Right lobe of liver (tissue), 4 donors: Measurements from ENCODE around the gene KMT2E.

Source experiments
- POLR2A ChIP-seq: fragments of 450-650 bp; IDR thresholded peaks from one replicate; pipeline ENCODE4 v1.6.1; 2017; ENCODE audit warnings: antibody characterized with exemption, mild to moderate bottlenecking
- TF ChIP-seq, protein P1 (sequence below), 4 donors: fragments of 200-600 bp in 3 of 4; fragments of 450-650 bp in 1 of 4; IDR thresholded peaks; one replicate each; pipeline versions ENCODE4 v1.5.1 to v1.8.0; 2016 to 2022; ENCODE audit warnings: antibody characterized with exemption in 4 of 4, mild to moderate bottlenecking in 2 of 4
- donor health status: DM: no; HTN: no; CAD: no.
- donor health status: DM: no; HTN: no; CAD: no.
- donor health status: DM: no; HTN: yes; CAD: no.

DNA sequence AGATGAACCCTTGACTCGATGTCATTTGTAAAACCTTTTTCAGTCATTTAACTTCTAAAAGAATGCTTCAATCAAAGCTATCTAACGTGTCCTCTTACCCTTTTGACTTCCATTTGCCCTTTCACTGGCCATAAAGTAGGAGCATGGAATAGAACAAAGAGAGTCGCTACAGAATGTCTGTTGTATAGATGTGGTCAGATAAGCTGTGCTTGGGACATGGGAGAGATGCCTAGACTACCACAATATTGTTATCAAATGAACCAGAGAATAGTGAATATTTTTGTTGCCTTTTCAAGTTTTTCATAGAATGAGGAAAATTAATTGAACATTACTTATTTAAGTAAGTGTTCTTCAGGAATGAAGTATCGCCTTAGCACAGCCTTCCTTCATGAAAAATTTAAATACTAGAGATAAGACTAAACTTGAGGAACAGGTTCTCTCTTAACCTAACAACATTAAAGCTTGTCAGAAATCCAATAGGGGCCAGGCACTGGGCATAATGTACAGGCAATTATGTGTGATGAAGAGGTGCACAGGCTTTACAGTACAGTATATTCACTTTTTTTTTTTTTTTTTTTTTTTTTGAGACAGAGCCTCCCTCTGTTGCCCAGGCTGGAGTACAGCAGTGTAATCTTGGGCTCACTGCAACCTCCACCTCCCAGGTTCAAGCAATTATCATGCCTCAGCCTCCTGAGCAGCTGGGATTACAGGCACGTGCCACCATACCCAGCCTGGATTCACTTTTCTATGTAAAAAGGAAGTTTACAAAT, 7.5 kb upstream of the KMT2E start:
- TF ChIP-seq, protein P1, sequence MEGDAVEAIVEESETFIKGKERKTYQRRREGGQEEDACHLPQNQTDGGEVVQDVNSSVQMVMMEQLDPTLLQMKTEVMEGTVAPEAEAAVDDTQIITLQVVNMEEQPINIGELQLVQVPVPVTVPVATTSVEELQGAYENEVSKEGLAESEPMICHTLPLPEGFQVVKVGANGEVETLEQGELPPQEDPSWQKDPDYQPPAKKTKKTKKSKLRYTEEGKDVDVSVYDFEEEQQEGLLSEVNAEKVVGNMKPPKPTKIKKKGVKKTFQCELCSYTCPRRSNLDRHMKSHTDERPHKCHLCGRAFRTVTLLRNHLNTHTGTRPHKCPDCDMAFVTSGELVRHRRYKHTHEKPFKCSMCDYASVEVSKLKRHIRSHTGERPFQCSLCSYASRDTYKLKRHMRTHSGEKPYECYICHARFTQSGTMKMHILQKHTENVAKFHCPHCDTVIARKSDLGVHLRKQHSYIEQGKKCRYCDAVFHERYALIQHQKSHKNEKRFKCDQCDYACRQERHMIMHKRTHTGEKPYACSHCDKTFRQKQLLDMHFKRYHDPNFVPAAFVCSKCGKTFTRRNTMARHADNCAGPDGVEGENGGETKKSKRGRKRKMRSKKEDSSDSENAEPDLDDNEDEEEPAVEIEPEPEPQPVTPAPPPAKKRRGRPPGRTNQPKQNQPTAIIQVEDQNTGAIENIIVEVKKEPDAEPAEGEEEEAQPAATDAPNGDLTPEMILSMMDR (IDR thresholded peaks at IDR 0.05), result no peak
- TF ChIP-seq POLR2A, result no peak
